ENCODE results near the gene LRRC36. TPM values are rescaled to one million over a fixed set of nuclear protein-coding genes. Genes with fewer than 3 reads are reported as not detected.
A peak's percentile ranks its signal among the peaks of the same experiment; 100 is the strongest.

Gene LRRC36
- total and polyA plus RNA-seq, 2 donors (not counting 3 experiments of a cell fraction or from before 2014, with no cell fraction given), result 0.30 to 2.0 TPM

DNA sequence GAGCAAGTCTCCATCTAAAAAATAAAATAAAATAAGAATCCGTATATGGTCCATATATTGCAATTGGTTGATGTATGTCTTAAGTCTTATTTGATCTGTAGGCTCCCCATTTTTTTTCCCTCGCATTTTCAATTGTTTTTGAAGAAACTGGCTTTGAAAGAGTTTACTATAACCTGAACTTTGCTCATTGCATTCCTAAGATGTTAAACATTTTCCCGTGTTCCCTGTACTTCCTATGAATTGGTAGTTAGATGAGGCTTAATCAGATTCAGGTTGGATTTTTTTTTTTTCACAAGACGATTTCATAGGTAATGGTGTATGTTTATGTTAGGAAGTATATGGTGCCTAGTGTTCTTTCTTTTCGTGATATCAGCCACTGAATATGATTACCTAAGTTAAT lies 3.3 kb downstream of the LRRC36 start:
- H3K4me3 ChIP-seq (replicated peaks in 1 of 3; ENCODE audit: insufficient read depth in 1 of 3, low read depth in 1 of 3, low read length in 3 of 3), result no peak overlapping the region
- H3K9me1 ChIP-seq (replicated peaks; ENCODE audit: control insufficient read depth, extremely low read depth, insufficient read depth, low read length), result no peaks in the 10 kb centered on the region
- no peaks in the 10 kb centered on the region for H3K36me3 ChIP-seq (ENCODE audit: control insufficient read depth in 2 of 2, extremely low read depth in 1 of 2, insufficient read depth in 2 of 2, low read length in 2 of 2)
- H3K27ac ChIP-seq (ENCODE audit: insufficient read depth, low read depth, low read length), result peak overlapping the region; percentile 27
- no peak overlapping the region for H3K9ac ChIP-seq (replicated peaks; ENCODE audit: extremely low read depth, insufficient read depth, low read length)
- no peaks in the 10 kb centered on the region for H3K79me2 ChIP-seq (ENCODE audit: control insufficient read depth, insufficient read depth, low read length)
- ChIA-PET CTCF (interaction anchor here (1.1 to 1.6 kb wide), 3 partner anchors 15 to 69 kb away, joined by 4 read pairs; no protein-coding TSS in a partner anchor), POLR2A (no interaction called here)
- dilution Hi-C loops (cut with MboI; ENCODE audit: extremely low pct_ligation_motif_present, low sequenced_read_pairs) (no loop called here), intact Hi-C loops (cut with micrococcal nuclease) (no loop called here)
- DNase-seq (ENCODE audit: low read depth, low spot score) (peak; percentile 34), FAIRE-seq (peak; percentile 84)
- peaks cover 0 to under 1% of the 10 kb centered on the region in 2 experiments for H3K27me3 ChIP-seq (ENCODE audit: control insufficient read depth in 2 of 2, insufficient read depth in 2 of 2, low read length in 2 of 2)
- BruUV-seq (replicated peaks), result no TSS peak
- no peaks in the 10 kb centered on the region for H4K20me1 ChIP-seq (replicated peaks; ENCODE audit: control insufficient read depth, extremely low read depth, insufficient read depth, low read length)
- TF ChIP-seq JUN (IDR thresholded peaks at IDR 0.05; ENCODE audit: borderline replicate concordance, insufficient read depth, insufficient read length, low read depth), result no peak
- TF ChIP-seq FOS (IDR thresholded peaks at IDR 0.05; ENCODE audit: borderline replicate concordance, insufficient read depth, low read length), result peak; percentile 31
- no peak overlapping the region for H2AFZ ChIP-seq (ENCODE audit: low read depth, low read length)
- H3K4me2 ChIP-seq (ENCODE audit: insufficient read depth, low read length), result peak overlapping the region; percentile 45
- peaks cover 17% of the 10 kb centered on the region for H3K4me1 ChIP-seq (ENCODE audit: control insufficient read depth, extremely low read depth, insufficient read depth, low read length)
- H3K9me3 ChIP-seq (replicated peaks; ENCODE audit: control insufficient read depth, insufficient read depth, low read length), result no peaks in the 10 kb centered on the region

DNA sequence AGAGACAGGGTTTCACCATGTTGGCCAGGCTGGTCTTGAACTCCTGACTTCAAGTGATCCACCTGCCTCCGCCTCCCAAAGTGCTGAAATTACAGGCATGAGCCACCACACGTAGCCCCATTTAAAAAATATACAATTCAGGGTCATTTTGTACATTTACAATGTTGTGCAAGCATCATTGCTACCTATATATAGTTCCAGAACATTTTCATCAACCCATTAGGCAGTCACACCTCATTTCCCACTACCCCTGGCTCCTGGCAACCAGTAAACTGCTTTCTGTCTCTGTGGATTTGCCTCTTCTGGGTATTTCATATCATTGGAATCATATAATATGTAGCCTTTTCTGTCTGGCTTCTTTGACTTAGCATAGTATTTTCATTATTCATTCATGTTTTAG lies 6.7 kb downstream of the LRRC36 start:
- Histone ChIP-seq H3K4me1 (ENCODE audit: control insufficient read depth, extremely low read depth, insufficient read depth, low read length) (peaks cover 12% of the 10 kb centered on the region), H3K36me3 (ENCODE audit: control insufficient read depth in 2 of 2, extremely low read depth in 1 of 2, insufficient read depth in 2 of 2, low read length in 2 of 2) (no peaks in the 10 kb centered on the region), H3K9me1 (replicated peaks; ENCODE audit: control insufficient read depth, extremely low read depth, insufficient read depth, low read length) (no peaks in the 10 kb centered on the region), H3K9me3 (replicated peaks; ENCODE audit: control insufficient read depth, insufficient read depth, low read length) (no peaks in the 10 kb centered on the region), H3K4me3 (replicated peaks in 1 of 3; ENCODE audit: insufficient read depth in 1 of 3, low read depth in 1 of 3, low read length in 3 of 3) (no peak overlapping the region), H2AFZ (ENCODE audit: low read depth, low read length) (no peak overlapping the region), H3K27me3 (ENCODE audit: control insufficient read depth in 2 of 2, insufficient read depth in 2 of 2, low read length in 2 of 2) (no peaks in the 10 kb centered on the region), H4K20me1 (replicated peaks; ENCODE audit: control insufficient read depth, extremely low read depth, insufficient read depth, low read length) (no peaks in the 10 kb centered on the region), H3K9ac (replicated peaks; ENCODE audit: extremely low read depth, insufficient read depth, low read length) (no peak overlapping the region), H3K27ac (ENCODE audit: insufficient read depth, low read depth, low read length) (no peak overlapping the region), H3K79me2 (ENCODE audit: control insufficient read depth, insufficient read depth, low read length) (no peaks in the 10 kb centered on the region), H3K4me2 (ENCODE audit: insufficient read depth, low read length) (no peak overlapping the region)
- dilution Hi-C loops (cut with MboI; ENCODE audit: extremely low pct_ligation_motif_present, low sequenced_read_pairs), result no loop called here
- FAIRE-seq (no peak), DNase-seq (ENCODE audit: low read depth, low spot score) (no peak)
- ChIA-PET CTCF (no interaction called here), POLR2A (no interaction called here)
- intact Hi-C loops (cut with micrococcal nuclease), result no loop called here
- BruUV-seq (replicated peaks), result no TSS peak
- TF ChIP-seq, protein P1, sequence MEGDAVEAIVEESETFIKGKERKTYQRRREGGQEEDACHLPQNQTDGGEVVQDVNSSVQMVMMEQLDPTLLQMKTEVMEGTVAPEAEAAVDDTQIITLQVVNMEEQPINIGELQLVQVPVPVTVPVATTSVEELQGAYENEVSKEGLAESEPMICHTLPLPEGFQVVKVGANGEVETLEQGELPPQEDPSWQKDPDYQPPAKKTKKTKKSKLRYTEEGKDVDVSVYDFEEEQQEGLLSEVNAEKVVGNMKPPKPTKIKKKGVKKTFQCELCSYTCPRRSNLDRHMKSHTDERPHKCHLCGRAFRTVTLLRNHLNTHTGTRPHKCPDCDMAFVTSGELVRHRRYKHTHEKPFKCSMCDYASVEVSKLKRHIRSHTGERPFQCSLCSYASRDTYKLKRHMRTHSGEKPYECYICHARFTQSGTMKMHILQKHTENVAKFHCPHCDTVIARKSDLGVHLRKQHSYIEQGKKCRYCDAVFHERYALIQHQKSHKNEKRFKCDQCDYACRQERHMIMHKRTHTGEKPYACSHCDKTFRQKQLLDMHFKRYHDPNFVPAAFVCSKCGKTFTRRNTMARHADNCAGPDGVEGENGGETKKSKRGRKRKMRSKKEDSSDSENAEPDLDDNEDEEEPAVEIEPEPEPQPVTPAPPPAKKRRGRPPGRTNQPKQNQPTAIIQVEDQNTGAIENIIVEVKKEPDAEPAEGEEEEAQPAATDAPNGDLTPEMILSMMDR (IDR thresholded peaks at IDR 0.05; ENCODE audit: extremely low read depth in 1 of 2, insufficient read depth in 1 of 2, low read depth in 1 of 2, low read length in 2 of 2), result no peak
- TF ChIP-seq JUN (IDR thresholded peaks at IDR 0.05; ENCODE audit: borderline replicate concordance, insufficient read depth, insufficient read length, low read depth) (no peak), GATA2 (IDR thresholded peaks at IDR 0.05; ENCODE audit: insufficient read depth, insufficient read length, low read depth, low read length) (no peak), EZH2 (IDR thresholded peaks at IDR 0.05; ENCODE audit: borderline replicate concordance, low read depth, low read length, severe bottlenecking) (no peak), MYC (IDR thresholded peaks at IDR 0.05; ENCODE audit: low read depth, low read length) (no peak)
